Embryonic facial prominence (tissue), 1 donor: ENCODE results near the gene KLF8.

Experiments used
- DNase-seq: peaks from one replicate; pipeline ENCODE4 v3.0.0-alpha.2; 2016; ENCODE audit errors: extremely low spot score

The KLF8 gene

DNA sequence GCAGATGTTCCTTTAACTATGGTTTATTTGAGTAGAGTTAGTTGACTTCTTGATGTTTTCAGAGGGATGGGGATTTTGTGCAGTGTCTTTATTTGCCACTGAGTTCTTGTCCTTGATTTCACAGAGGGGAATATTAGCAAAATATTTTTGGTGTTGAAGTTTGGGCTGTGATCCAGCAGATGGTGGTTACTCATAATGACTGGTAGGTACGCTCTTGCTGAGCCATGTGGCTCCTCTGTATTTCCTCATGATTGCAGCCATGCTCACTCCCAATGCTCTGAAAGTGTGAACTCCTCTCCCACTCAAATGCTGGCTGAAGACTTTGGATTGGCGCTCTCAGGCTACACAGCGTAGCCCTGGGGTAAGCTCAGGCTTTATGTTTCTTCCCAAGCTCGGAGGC, 77.7 kb downstream of the KLF8 start:
- no peak for DNase-seq

DNA sequence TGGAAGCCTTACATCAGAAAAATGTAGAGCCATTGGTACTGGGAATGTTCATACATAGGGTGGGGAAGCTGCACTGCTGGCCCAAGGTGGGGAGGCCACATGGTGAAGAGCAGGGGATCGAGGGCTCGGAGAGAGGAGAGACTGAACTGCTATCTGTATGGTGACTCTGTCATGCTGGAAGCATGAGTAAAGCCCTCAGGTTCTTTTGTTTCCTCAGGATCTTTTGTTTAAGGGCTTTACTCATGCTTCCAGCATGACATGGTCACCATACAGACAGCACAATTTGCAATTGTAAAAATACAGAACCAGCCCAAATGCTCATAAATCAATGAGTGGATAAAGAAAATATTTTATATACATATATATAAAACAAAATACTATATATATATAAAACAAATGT, 78.4 kb downstream of the KLF8 start:
- no peak for DNase-seq

DNA sequence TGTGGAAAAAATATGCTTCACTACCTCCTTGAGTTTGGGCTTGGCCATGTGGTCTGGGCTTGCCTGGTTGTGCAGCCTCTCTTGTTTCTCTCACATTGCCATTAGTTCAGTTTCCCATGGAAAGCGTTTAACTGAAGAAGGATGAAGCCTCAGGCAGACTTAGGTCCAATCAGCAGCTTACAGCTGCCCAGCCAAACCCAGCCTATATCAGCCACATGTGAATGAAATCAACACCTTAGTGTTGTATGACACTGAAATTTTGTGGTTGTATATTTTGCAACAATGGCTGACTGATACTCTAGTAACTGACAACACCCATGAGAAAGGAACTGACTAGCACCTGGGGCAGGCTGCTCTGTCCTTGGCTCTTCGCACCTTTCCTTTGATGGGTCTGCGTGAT, 81.2 kb downstream of the KLF8 start:
- DNase-seq, result no peak

DNA sequence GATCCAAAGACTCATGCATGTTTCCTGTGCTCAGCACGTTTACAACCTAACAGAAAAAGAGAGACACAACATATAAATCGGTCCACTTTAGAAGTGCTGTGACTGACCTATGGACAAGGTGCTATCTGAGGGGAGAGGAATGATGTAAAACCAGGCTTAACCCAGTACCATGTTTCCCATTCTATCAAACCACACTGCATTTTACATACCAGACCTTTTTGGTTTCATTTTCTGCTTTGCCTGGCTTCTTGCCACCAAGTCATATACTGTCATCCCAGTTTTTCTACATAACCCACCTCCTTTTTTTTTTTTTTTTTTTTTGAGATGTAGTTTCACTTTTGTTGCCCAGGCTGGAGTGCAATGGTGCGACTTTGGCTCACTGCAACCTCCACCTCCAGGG, 82.2 kb downstream of the KLF8 start:
- no peak for DNase-seq

DNA sequence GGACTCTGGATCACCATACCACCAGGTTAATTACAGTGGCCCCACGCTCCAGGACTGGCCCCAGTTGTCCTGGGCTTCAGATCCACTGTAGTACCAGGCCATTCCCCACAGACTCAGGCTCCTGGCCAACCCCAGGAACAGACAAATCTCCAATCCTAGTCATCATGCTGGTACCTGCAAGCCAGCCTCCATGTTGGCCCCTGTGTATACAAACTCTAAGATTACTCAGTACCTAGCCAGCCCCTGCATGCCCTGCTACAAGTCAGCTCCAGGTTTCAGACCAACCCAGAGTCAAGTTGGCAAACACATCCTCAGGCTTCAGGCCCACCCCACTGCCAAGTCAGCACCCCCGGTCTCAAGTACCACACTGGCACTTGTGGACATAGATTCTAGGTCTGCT, 85.9 kb downstream of the KLF8 start:
- no peak for DNase-seq

DNA sequence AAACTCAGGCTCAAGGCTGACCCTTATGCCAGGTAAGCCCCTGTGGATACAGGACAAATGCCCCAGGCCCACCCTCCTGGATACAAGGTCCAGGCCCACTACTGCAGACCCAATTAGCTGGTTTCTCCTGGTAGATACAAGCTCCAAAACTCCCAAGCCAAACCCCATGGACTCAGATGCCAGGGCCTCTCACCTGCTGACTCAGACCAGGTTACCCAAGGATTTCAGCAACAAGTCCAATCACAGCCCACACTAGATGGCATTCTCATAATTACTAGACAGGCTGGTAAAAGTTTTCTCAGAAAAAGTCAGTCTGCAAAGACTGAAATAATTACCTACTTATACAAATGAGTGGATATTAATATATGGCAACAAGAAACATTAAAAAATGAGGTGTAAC, 87.0 kb downstream of the KLF8 start:
- DNase-seq, result no peak
